ENCODE results near the gene DGKD.

The DGKD gene

DNA sequence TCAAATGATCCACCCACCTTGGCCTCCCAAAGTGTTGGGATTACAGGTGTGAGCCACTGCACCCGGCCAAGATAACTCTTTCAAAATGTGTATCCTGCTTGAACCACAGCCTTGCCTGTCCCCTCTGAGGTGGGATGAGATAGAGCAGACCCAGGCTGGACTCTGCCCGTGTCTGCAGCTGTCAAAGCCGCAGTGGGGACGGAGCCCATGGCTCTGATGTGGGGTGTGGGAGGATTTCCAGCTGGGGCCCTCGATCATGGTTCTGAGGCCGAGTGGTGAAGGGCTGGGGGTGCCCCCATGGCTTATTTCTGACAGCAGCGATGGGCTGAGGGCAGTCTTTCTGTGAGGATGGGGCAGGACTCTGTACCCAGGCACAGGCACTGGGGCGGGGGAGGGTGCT, 104.5 kb downstream of the DGKD start:
- Histone ChIP-seq H3K4me3 (ENCODE audit: low read depth in 1 of 5, low read length in 5 of 5) (no peak overlapping the region), H3K36me3 (ENCODE audit: control insufficient read depth in 5 of 5, insufficient read depth in 5 of 5, low read length in 5 of 5) (peaks cover 0 to 97% (median 91%) of the 10 kb centered on the region in 5 donors), H3K4me1 (ENCODE audit: control insufficient read depth in 5 of 5, insufficient read depth in 5 of 5, low read length in 5 of 5) (no peaks in the 10 kb centered on the region), H3K9ac (ENCODE audit: low read length in 5 of 5) (no peak overlapping the region), H3K27me3 (ENCODE audit: control insufficient read depth in 5 of 5, insufficient read depth in 4 of 5, low read length in 5 of 5) (no peaks in the 10 kb centered on the region), H3K27ac (ENCODE audit: low read depth, low read length) (no peak overlapping the region), H3K9me3 (ENCODE audit: control insufficient read depth in 5 of 5, low read length in 5 of 5) (no peaks in the 10 kb centered on the region)

DNA sequence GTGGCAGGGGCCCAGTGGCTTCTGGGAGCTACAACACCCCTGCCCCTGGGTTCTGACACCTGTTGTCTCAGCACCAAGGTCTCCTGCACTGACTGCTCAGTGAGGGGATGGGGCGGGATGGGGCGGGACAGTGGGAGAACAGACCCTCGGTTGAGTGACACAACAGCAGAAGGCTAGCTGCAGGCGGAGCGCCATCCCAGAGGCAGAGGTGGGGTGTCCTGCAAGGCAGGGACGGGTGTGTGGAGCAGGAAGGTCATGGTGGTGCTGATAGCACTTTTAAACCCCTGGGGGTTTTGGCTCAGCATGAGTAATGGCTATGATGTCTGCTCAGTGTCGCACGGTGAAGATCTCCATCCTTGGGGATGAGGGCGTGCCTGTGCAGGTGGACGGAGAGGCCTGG, 105.1 kb downstream of the DGKD start:
- Histone ChIP-seq H3K9me3 (ENCODE audit: control insufficient read depth in 5 of 5, low read length in 5 of 5) (no peaks in the 10 kb centered on the region), H3K9ac (ENCODE audit: low read length in 5 of 5) (no peak overlapping the region)

DNA sequence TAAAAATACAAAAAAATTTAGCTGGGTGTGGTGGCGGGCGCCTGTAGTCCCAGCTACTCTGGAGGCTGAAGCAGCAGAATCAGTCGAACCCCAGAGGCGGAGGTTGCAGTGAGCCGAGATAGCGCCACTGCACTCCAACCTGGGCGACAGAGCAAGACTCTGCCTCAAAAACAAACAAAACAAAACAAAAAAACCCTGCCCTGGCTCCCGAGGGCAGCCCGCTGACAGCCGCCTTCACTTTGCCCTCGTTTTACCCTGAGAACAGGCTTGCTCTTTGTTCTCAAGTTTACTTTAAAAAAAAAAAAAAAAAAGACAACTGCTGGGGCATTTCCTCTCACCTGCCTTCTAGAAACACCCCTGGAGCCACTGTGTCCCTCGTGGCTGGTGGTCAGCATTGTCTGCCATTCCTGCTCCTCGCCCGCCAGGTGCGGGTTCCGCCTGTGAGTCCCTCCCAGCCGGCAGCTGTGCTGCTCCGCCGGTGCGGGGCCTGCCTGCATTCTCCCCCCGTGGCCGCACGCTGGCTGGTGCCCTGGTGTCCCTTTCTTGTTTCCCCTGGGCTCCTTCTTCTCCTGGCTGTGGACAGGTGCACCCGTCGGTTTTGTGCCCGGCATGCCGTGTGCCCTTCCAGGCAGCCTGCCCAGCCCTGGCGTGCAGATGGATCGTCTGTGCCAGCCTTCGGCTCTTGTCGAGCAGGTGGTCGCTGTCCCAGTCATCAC, 106.6 kb downstream of the DGKD start:
- H3K4me3 ChIP-seq (ENCODE audit: low read depth in 1 of 5, low read length in 5 of 5), result no peak overlapping the region
- no peaks in the 10 kb centered on the region for H3K27me3 ChIP-seq (ENCODE audit: control insufficient read depth in 5 of 5, insufficient read depth in 4 of 5, low read length in 5 of 5)
- H3K9ac ChIP-seq (ENCODE audit: low read length in 5 of 5), result no peak overlapping the region
- no peaks in the 10 kb centered on the region for H3K9me3 ChIP-seq (ENCODE audit: control insufficient read depth in 5 of 5, low read length in 5 of 5)
- H3K36me3 ChIP-seq (ENCODE audit: control insufficient read depth in 5 of 5, insufficient read depth in 5 of 5, low read length in 5 of 5), result peaks cover 0 to 92% (median 85%) of the 10 kb centered on the region in 5 donors
- no peak overlapping the region for H3K27ac ChIP-seq (ENCODE audit: low read depth, low read length)
- no peaks in the 10 kb centered on the region for H3K4me1 ChIP-seq (ENCODE audit: control insufficient read depth in 5 of 5, insufficient read depth in 5 of 5, low read length in 5 of 5)

More for the DNA sequence above, 105.1 kb downstream of the DGKD start:
- H3K4me1 ChIP-seq (ENCODE audit: control insufficient read depth in 5 of 5, insufficient read depth in 5 of 5, low read length in 5 of 5), result no peaks in the 10 kb centered on the region
- no peaks in the 10 kb centered on the region for H3K27me3 ChIP-seq (ENCODE audit: control insufficient read depth in 5 of 5, insufficient read depth in 4 of 5, low read length in 5 of 5)
- peaks cover 0 to 97% (median 92%) of the 10 kb centered on the region in 5 donors for H3K36me3 ChIP-seq (ENCODE audit: control insufficient read depth in 5 of 5, insufficient read depth in 5 of 5, low read length in 5 of 5)
- H3K27ac ChIP-seq (ENCODE audit: low read depth, low read length), result no peak overlapping the region
- no peak overlapping the region for H3K4me3 ChIP-seq (ENCODE audit: low read depth in 1 of 5, low read length in 5 of 5)

DNA sequence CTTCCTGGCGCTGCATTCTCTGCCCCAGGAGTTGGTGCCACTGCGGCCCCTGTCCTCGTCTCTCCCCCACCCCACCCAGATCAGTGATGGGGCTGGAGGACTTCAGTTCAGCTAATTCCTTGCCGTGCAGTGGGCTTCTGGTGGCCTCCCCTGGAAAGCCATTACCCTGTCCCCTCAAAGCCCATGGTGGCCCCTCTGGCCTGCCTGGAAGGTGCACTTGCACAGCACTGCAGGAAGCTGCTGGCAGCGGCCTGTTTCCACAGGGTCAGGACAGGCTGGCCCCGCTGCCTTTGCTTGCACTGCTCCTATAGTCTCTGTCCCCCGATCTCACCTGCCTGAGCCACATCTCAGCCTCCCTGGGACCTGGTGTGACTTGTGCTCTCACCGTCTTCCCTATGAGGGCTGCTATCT, 107.2 kb downstream of the DGKD start:
- Histone ChIP-seq H3K27me3 (ENCODE audit: control insufficient read depth in 5 of 5, insufficient read depth in 4 of 5, low read length in 5 of 5) (no peaks in the 10 kb centered on the region), H3K4me1 (ENCODE audit: control insufficient read depth in 5 of 5, insufficient read depth in 5 of 5, low read length in 5 of 5) (no peaks in the 10 kb centered on the region), H3K9ac (ENCODE audit: low read length in 5 of 5) (no peak overlapping the region), H3K36me3 (ENCODE audit: control insufficient read depth in 5 of 5, insufficient read depth in 5 of 5, low read length in 5 of 5) (peaks cover 0 to 93% (median 84%) of the 10 kb centered on the region in 5 donors), H3K4me3 (ENCODE audit: low read depth in 1 of 5, low read length in 5 of 5) (no peak overlapping the region), H3K9me3 (ENCODE audit: control insufficient read depth in 5 of 5, low read length in 5 of 5) (no peaks in the 10 kb centered on the region), H3K27ac (ENCODE audit: low read depth, low read length) (no peak overlapping the region)

DNA sequence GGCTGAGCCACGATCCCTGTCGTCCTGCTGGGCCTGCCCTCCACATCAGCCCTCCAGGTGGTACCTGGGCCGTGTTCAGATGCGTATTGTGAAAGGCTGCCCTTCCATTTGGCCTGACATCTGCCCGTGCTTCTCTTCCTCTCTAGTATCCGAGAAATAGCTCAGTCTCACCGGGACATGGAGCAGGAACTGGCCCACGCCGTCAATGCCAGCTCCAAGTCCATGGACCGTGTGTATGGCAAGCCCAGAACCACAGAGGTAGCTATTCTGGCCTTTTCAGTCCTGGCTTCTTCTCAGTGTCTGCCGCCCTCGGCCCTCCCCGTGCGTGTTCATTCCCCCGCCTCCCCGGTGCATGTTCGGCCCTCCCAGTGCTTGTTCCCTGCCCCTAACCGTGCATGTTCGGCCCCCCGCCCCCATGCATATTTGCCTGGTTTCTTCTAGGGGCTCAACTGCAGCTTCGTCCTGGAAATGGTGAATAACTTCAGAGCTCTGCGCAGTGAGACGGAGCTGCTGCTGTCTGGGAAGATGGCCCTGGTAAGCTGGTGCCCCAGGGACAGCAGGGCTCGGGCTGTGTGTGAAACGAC, 108.0 kb downstream of the DGKD start:
- Histone ChIP-seq H3K4me3 (ENCODE audit: low read depth in 1 of 5, low read length in 5 of 5) (no peak overlapping the region), H3K27ac (ENCODE audit: low read depth, low read length) (no peak overlapping the region), H3K9ac (ENCODE audit: low read length in 5 of 5) (no peak overlapping the region), H3K9me3 (ENCODE audit: control insufficient read depth in 5 of 5, low read length in 5 of 5) (no peaks in the 10 kb centered on the region), H3K4me1 (ENCODE audit: control insufficient read depth in 5 of 5, insufficient read depth in 5 of 5, low read length in 5 of 5) (no peaks in the 10 kb centered on the region), H3K36me3 (ENCODE audit: control insufficient read depth in 5 of 5, insufficient read depth in 5 of 5, low read length in 5 of 5) (peaks cover 0 to 93% (median 85%) of the 10 kb centered on the region in 5 donors), H3K27me3 (ENCODE audit: control insufficient read depth in 5 of 5, insufficient read depth in 4 of 5, low read length in 5 of 5) (no peaks in the 10 kb centered on the region)

DNA sequence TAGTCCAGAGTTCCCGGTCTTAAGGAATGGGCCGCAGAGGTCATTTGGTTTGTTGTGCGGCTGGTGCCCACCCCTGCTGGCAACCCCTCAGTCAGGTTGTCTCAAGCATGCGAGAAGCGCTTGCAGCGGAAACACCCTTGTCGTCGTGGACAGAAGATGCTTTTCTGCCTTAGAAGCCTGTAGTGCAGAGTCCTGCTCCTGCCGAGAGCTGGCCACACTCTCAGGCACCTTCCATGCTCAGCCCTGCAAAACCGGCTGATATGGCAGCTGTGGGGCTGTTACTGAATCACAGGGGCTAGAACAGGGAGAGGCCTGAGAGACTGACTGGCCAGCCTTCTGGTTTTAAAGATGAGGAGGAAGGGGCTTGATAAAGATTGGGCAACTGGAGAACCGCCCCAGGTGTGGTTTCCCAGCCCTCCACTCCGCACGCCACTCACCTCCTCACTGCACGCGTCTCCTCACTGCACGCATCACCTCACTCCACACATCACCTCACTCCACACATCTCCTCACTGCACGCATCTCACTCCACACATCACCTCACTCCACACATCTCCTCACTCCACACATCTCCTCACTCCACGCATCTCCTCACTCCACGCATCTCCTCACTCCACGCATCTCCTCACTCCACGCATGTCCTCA, 108.7 kb downstream of the DGKD start:
- peaks cover 0 to 93% (median 85%) of the 10 kb centered on the region in 5 donors for H3K36me3 ChIP-seq (ENCODE audit: control insufficient read depth in 5 of 5, insufficient read depth in 5 of 5, low read length in 5 of 5)
- no peak overlapping the region for H3K4me3 ChIP-seq (ENCODE audit: low read depth in 1 of 5, low read length in 5 of 5)
- no peak overlapping the region for H3K9ac ChIP-seq (ENCODE audit: low read length in 5 of 5)
- H3K27ac ChIP-seq (ENCODE audit: low read depth, low read length), result no peak overlapping the region
- H3K4me1 ChIP-seq (ENCODE audit: control insufficient read depth in 5 of 5, insufficient read depth in 5 of 5, low read length in 5 of 5), result no peaks in the 10 kb centered on the region
- no peaks in the 10 kb centered on the region for H3K9me3 ChIP-seq (ENCODE audit: control insufficient read depth in 5 of 5, low read length in 5 of 5)
- no peaks in the 10 kb centered on the region for H3K27me3 ChIP-seq (ENCODE audit: control insufficient read depth in 5 of 5, insufficient read depth in 4 of 5, low read length in 5 of 5)

DNA sequence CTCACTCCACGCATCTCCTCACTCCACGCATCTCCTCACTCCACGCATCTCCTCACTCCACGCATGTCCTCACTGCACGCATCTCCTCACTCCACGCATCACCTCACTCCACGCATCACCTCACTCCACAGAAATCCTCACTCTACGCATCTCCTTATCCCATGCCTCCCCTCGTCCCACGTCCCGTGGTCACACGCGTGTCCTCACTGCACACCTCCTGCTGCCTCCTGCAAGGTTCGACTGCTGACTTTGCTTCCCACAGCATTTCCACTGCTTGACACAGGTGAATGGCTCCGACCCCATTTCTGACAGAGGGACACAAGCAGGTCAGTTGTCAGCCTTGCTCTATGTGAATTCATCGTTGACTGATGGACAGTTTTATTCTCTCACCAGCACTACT, 109.3 kb downstream of the DGKD start:
- no peaks in the 10 kb centered on the region for H3K4me1 ChIP-seq (ENCODE audit: control insufficient read depth in 5 of 5, insufficient read depth in 5 of 5, low read length in 5 of 5)
- H3K9me3 ChIP-seq (ENCODE audit: control insufficient read depth in 5 of 5, low read length in 5 of 5), result no peaks in the 10 kb centered on the region
- H3K4me3 ChIP-seq (ENCODE audit: low read depth in 1 of 5, low read length in 5 of 5), result no peak overlapping the region
- no peaks in the 10 kb centered on the region for H3K27me3 ChIP-seq (ENCODE audit: control insufficient read depth in 5 of 5, insufficient read depth in 4 of 5, low read length in 5 of 5)
- no peak overlapping the region for H3K27ac ChIP-seq (ENCODE audit: low read depth, low read length)
- H3K36me3 ChIP-seq (ENCODE audit: control insufficient read depth in 5 of 5, insufficient read depth in 5 of 5, low read length in 5 of 5), result peaks cover 0 to 93% (median 86%) of the 10 kb centered on the region in 5 donors
- H3K9ac ChIP-seq (ENCODE audit: low read length in 5 of 5), result no peak overlapping the region

DNA sequence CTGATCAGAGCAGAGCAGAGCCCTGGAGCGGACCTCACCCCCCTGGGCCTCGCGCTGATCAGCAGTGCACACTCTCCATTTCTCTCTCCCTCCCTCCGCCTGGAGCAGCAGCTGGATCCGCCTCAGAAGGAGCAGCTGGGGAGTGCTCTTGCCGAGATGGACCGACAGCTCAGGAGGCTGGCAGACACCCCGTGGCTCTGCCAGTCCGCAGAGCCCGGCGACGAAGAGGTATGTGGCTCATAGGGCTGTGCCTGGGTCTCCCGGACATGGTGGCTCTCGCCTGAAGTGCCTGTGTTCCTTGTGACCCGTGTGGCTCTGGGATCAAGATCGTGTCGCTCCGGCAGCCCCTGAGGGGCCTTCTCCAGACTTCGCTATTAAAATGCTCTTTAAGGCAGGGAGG, 109.8 kb downstream of the DGKD start:
- Histone ChIP-seq H3K27me3 (ENCODE audit: control insufficient read depth in 5 of 5, insufficient read depth in 4 of 5, low read length in 5 of 5) (no peaks in the 10 kb centered on the region), H3K36me3 (ENCODE audit: control insufficient read depth in 5 of 5, insufficient read depth in 5 of 5, low read length in 5 of 5) (peaks cover 0 to 93% (median 86%) of the 10 kb centered on the region in 5 donors), H3K9ac (ENCODE audit: low read length in 5 of 5) (no peak overlapping the region), H3K4me1 (ENCODE audit: control insufficient read depth in 5 of 5, insufficient read depth in 5 of 5, low read length in 5 of 5) (no peaks in the 10 kb centered on the region), H3K4me3 (ENCODE audit: low read depth in 1 of 5, low read length in 5 of 5) (no peak overlapping the region), H3K27ac (ENCODE audit: low read depth, low read length) (no peak overlapping the region), H3K9me3 (ENCODE audit: control insufficient read depth in 5 of 5, low read length in 5 of 5) (no peaks in the 10 kb centered on the region)

DNA sequence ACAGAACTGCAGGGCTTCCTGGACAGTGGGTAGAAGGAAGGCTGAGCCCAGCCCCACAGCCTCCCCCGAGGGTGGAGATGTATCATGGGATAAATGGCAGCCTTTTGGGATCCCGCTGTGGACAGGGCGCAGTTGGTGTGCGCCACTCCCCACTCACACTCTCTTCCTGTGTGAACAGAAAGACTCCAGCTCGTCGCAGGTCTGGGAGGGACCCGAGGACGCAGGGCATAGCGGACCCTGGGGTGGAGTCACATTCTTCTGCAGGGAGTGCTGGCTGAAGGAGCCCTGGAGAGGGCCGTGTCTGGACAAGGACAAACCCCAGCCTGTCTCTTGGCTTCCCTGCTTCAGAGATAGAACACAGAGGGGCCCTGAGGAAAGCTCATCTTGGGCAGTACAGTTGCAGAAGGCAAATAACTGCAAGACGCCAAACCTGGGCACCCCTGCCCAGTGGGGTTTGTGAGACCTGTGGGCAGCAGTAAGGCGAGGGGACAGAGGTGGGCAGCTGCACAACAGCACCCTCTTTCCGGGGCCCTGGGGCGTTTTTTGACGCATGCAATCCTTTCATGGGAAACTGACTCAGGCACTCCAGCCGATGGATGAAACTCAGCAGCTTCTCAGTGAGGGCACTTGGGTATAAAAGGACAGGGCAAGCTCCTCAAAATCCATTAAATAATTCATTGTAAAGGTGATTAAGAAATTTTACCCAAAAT, 110.4 kb downstream of the DGKD start:
- H3K36me3 ChIP-seq (ENCODE audit: control insufficient read depth in 5 of 5, insufficient read depth in 5 of 5, low read length in 5 of 5), result peaks cover 0 to 93% (median 86%) of the 10 kb centered on the region in 5 donors
- H3K27me3 ChIP-seq (ENCODE audit: control insufficient read depth in 5 of 5, insufficient read depth in 4 of 5, low read length in 5 of 5), result no peaks in the 10 kb centered on the region
- no peaks in the 10 kb centered on the region for H3K9me3 ChIP-seq (ENCODE audit: control insufficient read depth in 5 of 5, low read length in 5 of 5)
- H3K9ac ChIP-seq (ENCODE audit: low read length in 5 of 5), result no peak overlapping the region
- peaks cover 2 to 6% (median 5%) of the 10 kb centered on the region in 5 donors for H3K4me1 ChIP-seq (ENCODE audit: control insufficient read depth in 5 of 5, insufficient read depth in 5 of 5, low read length in 5 of 5)
- H3K27ac ChIP-seq (ENCODE audit: low read depth, low read length), result no peak overlapping the region
- H3K4me3 ChIP-seq (ENCODE audit: low read depth in 1 of 5, low read length in 5 of 5), result no peak overlapping the region

Measured in subcutaneous abdominal adipose tissue (tissue), 5 donors.